ENCODE measurements around the gene YY2. TPM values are rescaled to one million over a fixed set of nuclear protein-coding genes. Genes with fewer than 3 reads are reported as not detected.
"Not testable (repeated sequence)": the region's sequence is repeated elsewhere in the genome, so short reads cannot be mapped to it uniquely, and the experiment has no call there.

Gene YY2
- polyA plus RNA-seq (2013, experiment 1 of 2): 0.63 TPM
- polyA plus RNA-seq (2013, experiment 2 of 2): 1.1 TPM

DNA sequence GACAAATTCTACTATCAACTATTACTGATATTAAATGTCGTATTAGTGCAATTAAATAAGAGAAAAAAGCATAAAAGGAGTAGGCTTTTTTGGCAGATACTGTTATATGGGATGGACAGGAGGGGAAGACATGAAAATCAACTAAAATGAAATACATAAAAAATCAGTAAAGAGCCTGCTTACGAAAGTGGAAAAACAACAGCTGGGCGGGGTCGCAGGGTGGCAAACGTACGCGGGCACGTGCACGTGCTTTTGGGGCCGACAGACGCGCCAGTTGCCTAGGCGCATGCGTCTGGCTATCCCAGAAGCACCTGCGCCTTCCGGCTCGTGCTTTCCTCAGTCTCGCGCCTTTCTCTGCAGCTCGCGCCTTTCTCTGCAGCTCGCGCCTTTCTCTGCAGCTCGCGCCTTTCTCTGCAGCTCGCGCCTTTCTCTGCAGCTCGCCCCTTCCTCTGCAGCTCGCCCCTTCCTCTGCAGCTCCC is at the start of gene YY2:
Gene YY2, plus strand, starts transcription at position 51 of the 479 bp plus-strand sequence. CDS start 498 bp downstream, outside the sequence.
- Histone ChIP-seq H3K27ac (ENCODE audit: low read depth, low read length, severe bottlenecking) (no peak within 1 kb of the TSS), H3K4me1 (ENCODE audit: control insufficient read depth, insufficient read depth, low read length, poor library complexity, severe bottlenecking) (no peaks in the 10 kb centered on the region), H3K9me3 (ENCODE audit: control insufficient read depth, low read length) (no peaks in the 10 kb centered on the region), H3K4me3 (ENCODE audit: extremely low read depth, insufficient read depth, low read length, poor library complexity, severe bottlenecking) (no peak within 1 kb of the TSS), H3K36me3 (ENCODE audit: control insufficient read depth, insufficient read depth, low read length) (peaks cover 8% of the 10 kb centered on the region)
- WGBS, 2 experiments (ENCODE audit: insufficient coverage in 2 of 2): 96 to 98% methylated on average over 9 to 18 of the region's 29 CpGs

DNA sequence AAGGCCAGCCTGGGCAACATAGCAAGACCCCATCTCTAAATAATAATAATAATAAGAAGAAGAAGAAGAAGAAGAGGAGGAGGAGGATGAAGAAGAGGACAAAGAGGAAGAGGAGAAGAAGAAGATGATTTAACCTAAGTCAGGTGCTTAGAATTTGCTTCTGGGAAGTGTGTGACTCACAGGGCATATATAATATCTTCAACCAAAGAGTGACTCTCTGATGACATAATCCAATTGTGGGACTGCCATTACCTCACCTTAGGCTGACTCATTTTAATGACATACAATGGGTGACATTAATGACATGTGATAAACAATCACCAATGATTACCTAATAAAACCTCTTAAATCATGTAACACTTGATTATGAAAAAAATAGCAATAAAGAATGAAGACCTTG is 49.1 kb upstream of the YY2 start:
- Histone ChIP-seq H3K9me3 (ENCODE audit: control insufficient read depth, low read length) (no peaks in the 10 kb centered on the region), H3K36me3 (ENCODE audit: control insufficient read depth, insufficient read depth, low read length) (no peaks in the 10 kb centered on the region), H3K27ac (ENCODE audit: low read depth, low read length, severe bottlenecking) (no peak overlapping the region), H3K4me1 (ENCODE audit: control insufficient read depth, insufficient read depth, low read length, poor library complexity, severe bottlenecking) (no peaks in the 10 kb centered on the region), H3K4me3 (ENCODE audit: extremely low read depth, insufficient read depth, low read length, poor library complexity, severe bottlenecking) (no peak overlapping the region)

DNA sequence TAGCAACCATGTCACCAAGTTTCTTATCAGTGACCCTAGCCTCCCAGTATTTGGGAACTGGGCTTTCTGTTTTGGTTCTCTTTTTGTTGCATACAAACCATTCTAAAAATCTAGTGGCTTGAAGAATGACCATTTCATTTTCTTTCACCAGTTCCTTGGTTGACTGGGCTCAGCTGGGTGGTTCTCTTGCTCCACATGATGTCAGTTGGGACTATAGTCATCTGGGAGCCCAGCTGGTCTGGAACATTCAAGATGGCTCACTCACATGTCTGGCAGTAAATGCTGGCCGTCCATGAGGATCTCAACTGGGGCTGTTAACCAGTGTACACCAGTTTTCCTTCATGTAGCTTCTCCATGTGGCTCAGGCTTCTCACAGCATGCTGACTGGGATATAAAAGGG is 44.0 kb upstream of the YY2 start:
- H3K4me1 ChIP-seq (ENCODE audit: control insufficient read depth, insufficient read depth, low read length, poor library complexity, severe bottlenecking): no peaks in the 10 kb centered on the region
- no peak overlapping the region for H3K27ac ChIP-seq (ENCODE audit: low read depth, low read length, severe bottlenecking)
- no peaks in the 10 kb centered on the region for H3K9me3 ChIP-seq (ENCODE audit: control insufficient read depth, low read length)
- H3K36me3 ChIP-seq (ENCODE audit: control insufficient read depth, insufficient read depth, low read length): no peaks in the 10 kb centered on the region
- H3K4me3 ChIP-seq (ENCODE audit: extremely low read depth, insufficient read depth, low read length, poor library complexity, severe bottlenecking): no peak overlapping the region
- WGBS, 2 experiments (ENCODE audit: insufficient coverage in 2 of 2): no CpG with 5 or more reads among the region's 1 CpG

DNA sequence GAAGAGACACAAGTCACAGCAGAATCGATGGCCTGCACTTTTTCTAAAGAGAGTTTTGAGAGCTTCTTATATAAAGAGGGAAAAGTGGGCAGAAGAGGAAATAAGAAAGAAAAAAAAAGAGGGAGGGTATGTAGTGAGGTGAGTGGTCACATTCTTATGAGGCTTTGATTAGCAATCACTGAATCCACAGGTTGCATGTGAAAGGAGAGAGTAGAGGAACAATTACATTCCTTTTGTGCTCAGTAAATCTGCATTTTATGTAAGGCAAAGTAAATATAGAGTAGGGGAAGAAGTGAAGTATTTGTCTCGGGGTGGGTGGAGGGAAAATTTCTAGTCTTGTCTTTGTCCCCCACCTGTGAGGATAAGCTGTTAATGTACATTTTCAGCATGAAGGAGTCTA is 43.2 kb upstream of the YY2 start:
- H3K36me3 ChIP-seq (ENCODE audit: control insufficient read depth, insufficient read depth, low read length): no peaks in the 10 kb centered on the region
- H3K27ac ChIP-seq (ENCODE audit: low read depth, low read length, severe bottlenecking): no peak overlapping the region
- no peaks in the 10 kb centered on the region for H3K4me1 ChIP-seq (ENCODE audit: control insufficient read depth, insufficient read depth, low read length, poor library complexity, severe bottlenecking)
- 82 to 86% methylated on average over 1 to 2 of the region's 2 CpGs for WGBS, 2 experiments (ENCODE audit: insufficient coverage in 2 of 2)
- no peak overlapping the region for H3K4me3 ChIP-seq (ENCODE audit: extremely low read depth, insufficient read depth, low read length, poor library complexity, severe bottlenecking)
- H3K9me3 ChIP-seq (ENCODE audit: control insufficient read depth, low read length): no peaks in the 10 kb centered on the region

DNA sequence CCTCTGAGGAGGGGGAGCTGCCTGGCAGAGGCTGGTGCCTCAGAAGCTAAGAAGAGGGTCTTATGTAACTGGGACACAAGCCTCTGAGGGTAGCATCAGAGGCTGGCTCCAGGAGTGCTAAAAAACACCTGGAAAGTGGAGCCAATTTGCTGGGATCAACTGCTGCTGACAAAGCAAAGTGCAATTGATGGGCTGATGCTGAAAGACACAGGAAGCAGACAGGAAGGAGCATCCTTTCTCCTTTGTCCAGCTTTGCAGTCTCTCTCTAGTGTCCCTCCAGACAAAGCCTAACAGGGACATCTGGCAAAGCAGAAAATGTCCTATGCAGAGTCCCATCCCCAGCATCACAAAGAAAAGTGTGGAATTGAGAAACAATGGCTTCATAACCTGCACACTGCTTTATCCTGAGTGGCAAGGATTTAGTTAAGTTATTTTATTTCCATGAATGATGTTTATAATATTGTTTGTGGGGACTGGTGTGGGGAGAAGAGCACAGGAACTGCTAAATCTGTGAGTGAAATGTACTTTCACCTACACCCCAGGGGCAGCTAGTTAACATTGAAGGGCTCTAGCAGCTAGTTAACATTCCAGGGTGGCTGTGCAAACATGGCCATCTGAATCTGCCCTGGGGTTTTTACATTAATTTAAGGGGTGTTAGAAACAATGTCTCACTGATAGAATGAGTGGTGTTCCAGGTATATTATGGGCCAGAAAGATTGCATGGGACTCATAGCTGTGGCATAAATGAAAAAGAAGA is 42.0 kb upstream of the YY2 start:
- no peaks in the 10 kb centered on the region for H3K36me3 ChIP-seq (ENCODE audit: control insufficient read depth, insufficient read depth, low read length)
- H3K9me3 ChIP-seq (ENCODE audit: control insufficient read depth, low read length): no peaks in the 10 kb centered on the region
- H3K27ac ChIP-seq (ENCODE audit: low read depth, low read length, severe bottlenecking): no peak overlapping the region
- no peaks in the 10 kb centered on the region for H3K4me1 ChIP-seq (ENCODE audit: control insufficient read depth, insufficient read depth, low read length, poor library complexity, severe bottlenecking)
- H3K4me3 ChIP-seq (ENCODE audit: extremely low read depth, insufficient read depth, low read length, poor library complexity, severe bottlenecking): no peak overlapping the region

DNA sequence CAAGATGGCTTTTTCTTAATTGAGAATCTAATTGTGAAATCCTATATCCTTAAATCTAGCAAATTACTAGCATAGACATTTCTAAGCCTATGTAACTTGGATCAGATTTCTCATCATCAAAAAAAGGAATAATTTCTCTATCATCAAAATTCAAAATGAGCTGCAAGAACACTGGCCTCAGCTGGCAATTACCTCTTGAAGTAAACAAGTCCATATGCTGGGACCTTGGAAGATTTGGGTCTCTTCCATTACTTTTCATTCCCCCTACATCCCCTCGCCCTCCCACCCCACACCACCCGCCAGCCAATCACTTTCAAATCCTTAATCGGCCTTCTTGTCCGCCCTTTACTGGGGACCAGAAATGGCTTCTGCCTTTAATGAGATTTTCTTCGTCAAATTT is 39.7 kb upstream of the YY2 start:
- Histone ChIP-seq H3K4me3 (ENCODE audit: extremely low read depth, insufficient read depth, low read length, poor library complexity, severe bottlenecking) (no peak overlapping the region), H3K9me3 (ENCODE audit: control insufficient read depth, low read length) (no peaks in the 10 kb centered on the region), H3K27ac (ENCODE audit: low read depth, low read length, severe bottlenecking) (no peak overlapping the region), H3K36me3 (ENCODE audit: control insufficient read depth, insufficient read depth, low read length) (no peaks in the 10 kb centered on the region), H3K4me1 (ENCODE audit: control insufficient read depth, insufficient read depth, low read length, poor library complexity, severe bottlenecking) (no peaks in the 10 kb centered on the region)
- WGBS, 2 experiments (ENCODE audit: insufficient coverage in 2 of 2): 91% methylated on average over 4 of the region's 5 CpGs; no CpG with 5 or more reads in 1 of the 2 experiments

DNA sequence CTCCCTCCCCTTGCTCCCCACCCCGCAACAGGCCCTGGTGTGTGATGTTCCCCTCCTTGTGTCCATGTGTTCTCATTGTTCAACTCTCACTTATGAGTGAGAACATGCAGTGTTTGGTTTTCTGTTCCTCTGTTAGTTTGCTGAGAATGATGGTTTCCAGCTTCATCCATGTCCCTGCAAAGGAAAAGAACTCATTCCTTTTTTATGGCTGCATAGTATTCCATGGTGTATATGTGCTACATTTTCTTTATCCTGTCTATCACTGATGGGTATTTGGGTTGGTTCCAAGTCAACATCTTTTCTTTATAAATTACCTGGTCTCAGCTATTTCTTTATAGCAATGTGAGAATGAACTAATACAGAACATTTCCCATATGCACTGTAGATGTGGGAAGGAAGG is 35.6 kb upstream of the YY2 start:
- not testable (repeated sequence) for H3K4me1 ChIP-seq (ENCODE audit: control insufficient read depth, insufficient read depth, low read length, poor library complexity, severe bottlenecking); H3K4me3 ChIP-seq (ENCODE audit: extremely low read depth, insufficient read depth, low read length, poor library complexity, severe bottlenecking); H3K27ac ChIP-seq (ENCODE audit: low read depth, low read length, severe bottlenecking); H3K36me3 ChIP-seq (ENCODE audit: control insufficient read depth, insufficient read depth, low read length); H3K9me3 ChIP-seq (ENCODE audit: control insufficient read depth, low read length)
- no CpG with 5 or more reads among the region's 1 CpG for WGBS, 2 experiments (ENCODE audit: insufficient coverage in 2 of 2)

DNA sequence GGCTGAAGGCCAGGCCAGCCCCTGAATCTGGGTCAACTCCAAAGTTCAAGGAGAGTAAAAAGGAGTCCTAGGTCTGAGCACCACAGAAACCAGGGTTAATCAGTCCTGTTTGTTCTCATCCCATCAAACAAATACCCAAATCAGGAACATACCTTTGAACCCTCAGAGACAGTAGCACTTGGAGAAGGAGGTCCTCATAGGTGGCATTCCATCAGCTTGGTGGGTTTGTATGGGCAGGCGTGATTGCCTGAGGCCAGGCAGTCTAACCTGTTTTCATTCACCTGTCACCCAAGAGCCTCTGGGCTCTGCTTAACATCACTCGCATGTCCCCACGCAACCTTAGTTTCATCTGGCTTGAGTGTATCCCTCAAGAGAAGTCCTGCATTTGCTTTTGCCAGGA is 33.9 kb upstream of the YY2 start:
- Histone ChIP-seq H3K4me3 (ENCODE audit: extremely low read depth, insufficient read depth, low read length, poor library complexity, severe bottlenecking) (no peak overlapping the region), H3K4me1 (ENCODE audit: control insufficient read depth, insufficient read depth, low read length, poor library complexity, severe bottlenecking) (no peaks in the 10 kb centered on the region), H3K36me3 (ENCODE audit: control insufficient read depth, insufficient read depth, low read length) (no peaks in the 10 kb centered on the region), H3K9me3 (ENCODE audit: control insufficient read depth, low read length) (no peaks in the 10 kb centered on the region), H3K27ac (ENCODE audit: low read depth, low read length, severe bottlenecking) (no peak overlapping the region)
- 92% methylated on average over 2 of the region's 3 CpGs; no CpG with 5 or more reads in 1 of the 2 experiments for WGBS, 2 experiments (ENCODE audit: insufficient coverage in 2 of 2)

DNA sequence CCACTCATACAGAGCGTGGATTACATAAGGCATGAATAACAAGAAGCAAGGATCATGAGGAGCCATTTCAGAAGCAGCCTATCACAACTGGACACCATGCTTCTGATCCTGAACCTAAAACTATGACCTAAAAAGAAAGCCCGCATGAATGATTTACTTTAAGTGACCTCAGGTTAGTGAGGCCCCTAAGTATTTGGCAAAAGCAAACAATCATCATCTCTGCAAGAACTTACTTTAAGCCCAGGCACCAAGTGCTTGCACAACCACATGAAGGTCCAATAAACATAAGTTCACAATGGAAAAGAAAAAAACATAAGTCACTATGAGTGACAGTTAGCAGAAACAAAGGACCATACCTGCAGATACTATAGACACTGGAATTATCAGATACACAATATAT is 24.3 kb upstream of the YY2 start:
- Histone ChIP-seq H3K9me3 (ENCODE audit: control insufficient read depth, low read length) (no peaks in the 10 kb centered on the region), H3K36me3 (ENCODE audit: control insufficient read depth, insufficient read depth, low read length) (no peaks in the 10 kb centered on the region), H3K4me1 (ENCODE audit: control insufficient read depth, insufficient read depth, low read length, poor library complexity, severe bottlenecking) (no peaks in the 10 kb centered on the region), H3K4me3 (ENCODE audit: extremely low read depth, insufficient read depth, low read length, poor library complexity, severe bottlenecking) (no peak overlapping the region), H3K27ac (ENCODE audit: low read depth, low read length, severe bottlenecking) (no peak overlapping the region)
- WGBS, 2 experiments (ENCODE audit: insufficient coverage in 2 of 2): no CpG with 5 or more reads among the region's 2 CpGs

DNA sequence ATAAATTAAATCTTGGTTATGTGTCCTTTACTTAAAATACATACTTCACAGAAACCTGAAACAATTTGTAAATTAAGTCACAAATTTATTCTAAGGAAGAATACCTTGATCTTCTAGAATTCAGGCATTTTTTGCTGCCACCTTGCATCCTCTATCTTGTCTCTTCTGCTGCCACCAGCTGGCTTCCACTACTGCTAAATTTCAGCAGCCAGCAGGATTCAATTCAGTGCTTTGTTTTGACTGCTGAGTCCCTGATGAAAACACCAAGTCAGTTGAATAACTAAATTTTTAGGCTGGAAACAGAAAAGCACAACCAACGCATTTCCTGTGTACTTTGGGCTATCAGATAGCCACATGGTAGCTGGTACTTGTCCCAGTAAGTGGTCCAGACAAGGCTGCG is 18.7 kb upstream of the YY2 start:
- Histone ChIP-seq H3K27ac (ENCODE audit: low read depth, low read length, severe bottlenecking) (no peak overlapping the region), H3K36me3 (ENCODE audit: control insufficient read depth, insufficient read depth, low read length) (no peaks in the 10 kb centered on the region), H3K4me1 (ENCODE audit: control insufficient read depth, insufficient read depth, low read length, poor library complexity, severe bottlenecking) (no peaks in the 10 kb centered on the region), H3K9me3 (ENCODE audit: control insufficient read depth, low read length) (no peaks in the 10 kb centered on the region), H3K4me3 (ENCODE audit: extremely low read depth, insufficient read depth, low read length, poor library complexity, severe bottlenecking) (no peak overlapping the region)
- WGBS, 2 experiments (ENCODE audit: insufficient coverage in 2 of 2): 57% methylated on average over 1 of the region's 2 CpGs; no CpG with 5 or more reads in 1 of the 2 experiments

DNA sequence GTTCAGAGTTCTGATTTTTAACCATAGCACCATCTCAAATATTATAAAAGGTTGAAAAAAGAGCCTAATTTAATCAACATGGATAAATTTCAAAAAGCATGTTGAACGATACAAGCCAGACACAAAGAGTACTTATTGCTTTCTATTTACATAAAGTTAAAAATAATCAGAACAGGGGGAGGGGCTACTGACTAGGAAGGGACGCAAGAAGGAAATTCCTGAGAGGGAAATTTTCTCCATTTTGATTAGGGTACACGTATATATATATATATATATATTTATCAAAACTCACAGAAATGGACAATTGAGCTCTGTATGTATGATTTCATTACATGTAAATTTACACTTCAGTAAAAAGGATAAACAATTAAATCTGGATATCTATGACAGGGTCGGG is 16.9 kb upstream of the YY2 start:
- no peak overlapping the region for H3K27ac ChIP-seq (ENCODE audit: low read depth, low read length, severe bottlenecking)
- H3K36me3 ChIP-seq (ENCODE audit: control insufficient read depth, insufficient read depth, low read length): peaks cover 5% of the 10 kb centered on the region
- no CpG with 5 or more reads among the region's 4 CpGs for WGBS, 2 experiments (ENCODE audit: insufficient coverage in 2 of 2)
- no peaks in the 10 kb centered on the region for H3K4me1 ChIP-seq (ENCODE audit: control insufficient read depth, insufficient read depth, low read length, poor library complexity, severe bottlenecking)
- H3K4me3 ChIP-seq (ENCODE audit: extremely low read depth, insufficient read depth, low read length, poor library complexity, severe bottlenecking): peak overlapping the region; percentile 60
- no peaks in the 10 kb centered on the region for H3K9me3 ChIP-seq (ENCODE audit: control insufficient read depth, low read length)

Measured in mesodermal cell (in vitro differentiated cells).